Activated CD8-positive, alpha-beta memory T cell treated with anti-CD3 and anti-CD28 coated beads for 1 hour (primary cell): ENCODE data around the gene TGM6.

Experiments used
- DNase-seq, 2 donors: peaks; one replicate each; pipeline ENCODE4 v3.0.0-alpha.2; 2020; ENCODE audit warnings: low read depth in 1 of 2; ENCODE audit errors: extremely low read depth in 1 of 2

TGM6 gene

DNA sequence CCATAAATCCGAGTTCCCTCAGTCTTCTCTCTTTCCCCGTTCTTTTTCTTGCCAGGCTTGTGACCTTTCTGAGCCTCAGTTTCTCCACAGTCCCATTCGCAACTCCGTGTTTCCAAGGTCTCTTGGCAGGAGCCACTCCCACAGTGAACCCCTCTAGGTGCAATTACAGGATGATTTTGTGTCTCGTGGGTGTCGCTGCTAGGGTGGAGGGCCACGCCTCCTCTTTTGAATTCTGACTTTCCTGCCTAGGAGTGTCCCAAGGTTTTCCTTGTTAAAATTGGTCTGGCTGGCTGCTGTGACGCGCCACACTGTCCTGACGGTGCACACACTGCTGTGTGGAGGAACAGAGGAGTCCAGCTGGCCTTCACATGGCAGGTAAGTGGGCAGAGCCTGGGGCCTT, at the start of gene TGM6:
Gene TGM6 (plus strand): TSS at position 301 of the 400 bp plus-strand sequence. CDS start 68 bp downstream, at position 369.
- DNase-seq, result no peak

DNA sequence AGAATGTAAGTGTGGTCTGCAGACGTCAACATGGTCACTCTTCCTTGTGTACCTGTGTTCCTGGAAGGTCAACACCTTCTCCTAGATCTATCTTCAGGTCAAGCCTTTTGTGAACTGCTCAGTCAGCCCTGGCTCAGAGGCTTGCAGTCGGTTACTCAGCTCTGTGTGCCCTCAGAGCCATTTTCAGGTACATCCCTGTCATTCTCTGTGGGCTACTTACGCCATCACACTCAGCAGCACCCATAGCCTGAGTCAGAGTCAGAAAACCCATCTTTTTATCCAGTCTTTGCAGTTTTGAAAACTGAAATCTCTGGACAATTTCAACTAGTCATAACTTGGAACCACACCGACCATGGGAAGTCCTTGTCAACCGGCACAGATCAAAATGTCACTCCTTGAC, 49.6 kb upstream of the TGM6 start:
- DNase-seq, result no peak

DNA sequence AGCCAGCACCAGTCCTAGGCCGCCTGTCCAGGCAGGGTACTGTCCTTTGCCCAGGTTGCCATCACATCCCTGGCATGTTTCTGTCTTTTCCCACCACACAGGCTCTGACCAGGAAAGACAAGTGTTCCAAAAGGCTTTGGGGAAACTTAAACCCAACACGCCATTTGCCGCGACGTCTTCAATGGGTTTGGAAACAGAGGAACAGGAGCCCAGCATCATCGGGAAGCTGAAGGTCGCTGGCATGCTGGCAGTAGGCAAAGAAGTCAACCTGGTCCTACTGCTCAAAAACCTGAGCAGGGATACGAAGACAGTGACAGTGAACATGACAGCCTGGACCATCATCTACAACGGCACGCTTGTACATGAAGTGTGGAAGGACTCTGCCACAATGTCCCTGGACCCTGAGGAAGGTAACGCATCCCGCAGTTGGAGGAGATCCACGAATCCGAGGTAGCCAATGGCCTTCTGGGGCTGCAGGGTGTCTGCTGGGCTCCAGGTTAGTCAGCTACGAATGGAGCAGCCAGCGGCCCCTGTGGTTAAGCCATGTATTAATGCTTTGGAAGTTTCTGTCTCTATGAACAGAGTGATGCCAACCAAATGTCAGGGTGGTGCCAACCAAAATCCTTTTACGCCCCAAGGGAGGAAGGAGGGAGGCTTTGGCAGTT, 48.7 kb upstream of the TGM6 start:
- DNase-seq, result no peak

DNA sequence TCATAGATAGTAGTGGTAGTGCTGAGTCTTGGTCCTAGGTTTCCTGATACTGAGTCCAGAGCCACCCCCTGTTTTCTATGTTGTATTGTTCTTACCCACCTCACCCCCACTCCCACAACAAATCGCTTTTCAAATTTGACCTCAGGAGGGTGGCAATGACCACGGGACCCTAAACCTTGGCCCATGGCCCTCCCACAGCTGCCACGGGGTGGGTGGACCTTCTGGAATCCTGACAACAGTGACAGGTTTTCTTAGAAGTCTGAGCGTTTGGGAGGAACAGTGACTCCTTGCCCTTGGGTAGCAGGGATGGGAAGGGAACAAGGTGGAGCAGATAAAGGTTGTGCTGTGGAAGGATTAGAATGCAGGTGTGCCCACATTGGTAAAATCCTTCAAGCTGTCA, 48.0 kb upstream of the TGM6 start:
- DNase-seq, result no peak

DNA sequence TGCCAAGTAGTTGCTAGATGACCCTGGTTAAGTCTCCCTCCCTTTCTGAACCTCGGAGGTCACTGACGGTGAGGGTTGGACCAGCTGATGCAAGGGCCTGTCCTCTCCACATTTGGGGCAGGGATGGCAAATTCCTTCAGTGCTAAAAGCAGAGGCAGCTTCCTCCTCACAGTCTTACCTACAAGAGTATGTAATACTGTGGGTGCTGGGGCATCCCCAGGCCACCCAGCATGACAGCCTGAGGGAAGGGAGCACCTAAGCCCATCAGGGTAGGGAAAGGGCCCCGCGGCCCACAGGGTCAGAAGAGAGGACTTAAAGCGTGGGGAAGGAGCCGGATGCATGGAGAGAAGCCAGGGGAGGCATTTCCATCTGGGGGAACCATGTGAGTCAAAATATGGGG, 46.9 kb upstream of the TGM6 start:
- no peak for DNase-seq

DNA sequence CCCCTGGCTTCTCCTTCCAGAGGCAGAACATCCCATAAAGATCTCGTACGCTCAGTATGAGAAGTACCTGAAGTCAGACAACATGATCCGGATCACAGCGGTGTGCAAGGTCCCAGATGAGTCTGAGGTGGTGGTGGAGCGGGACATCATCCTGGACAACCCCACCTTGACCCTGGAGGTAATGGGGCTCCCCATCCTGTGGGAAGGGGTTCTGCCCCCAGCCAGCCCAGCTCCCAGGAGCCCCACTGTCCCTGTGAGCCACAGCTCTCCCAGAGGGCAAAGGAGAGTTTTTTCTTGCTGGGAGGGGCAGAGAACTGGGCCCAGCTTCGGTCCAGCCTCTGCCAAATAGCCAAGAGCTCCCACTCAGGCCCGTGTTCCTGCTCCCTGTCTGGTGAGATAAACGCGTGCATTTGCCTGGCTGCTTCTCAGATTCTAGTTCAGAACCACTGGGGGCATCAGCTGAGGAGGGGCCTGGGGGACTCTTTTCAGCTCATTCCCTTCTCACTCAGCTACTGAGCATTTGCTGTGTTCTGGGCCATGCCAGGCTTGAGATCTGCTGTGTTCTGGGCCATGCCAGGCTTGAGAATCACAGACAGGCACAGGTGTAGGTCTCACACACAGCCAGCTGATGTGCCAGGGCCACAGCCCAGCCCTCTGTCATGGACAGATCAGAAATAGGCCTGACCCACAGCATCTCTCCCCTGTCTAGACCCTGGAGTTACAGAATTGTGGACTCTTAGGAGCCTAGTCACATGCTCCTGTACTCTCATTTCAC, 45.4 kb upstream of the TGM6 start:
- no peak for DNase-seq

DNA sequence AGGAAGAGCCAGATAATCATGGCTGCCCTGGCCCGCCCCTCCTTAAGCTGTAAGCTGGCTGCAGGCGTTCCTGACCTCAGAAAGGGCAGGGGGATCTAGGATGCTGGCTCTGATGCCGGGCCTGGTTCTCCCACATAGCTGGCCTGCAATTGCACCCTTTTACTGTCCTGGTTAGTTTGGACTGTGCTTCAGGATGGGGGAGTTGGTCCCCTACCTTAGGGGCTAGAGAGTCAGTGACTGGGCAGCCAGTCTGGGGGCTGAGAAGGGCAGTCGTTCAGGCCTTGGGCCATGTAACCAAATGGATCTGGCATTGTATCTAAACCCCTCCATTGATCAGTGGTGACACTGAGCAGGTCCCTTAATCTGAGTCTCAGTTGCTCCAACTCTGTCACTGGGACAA, 44.2 kb upstream of the TGM6 start:
- no peak for DNase-seq

DNA sequence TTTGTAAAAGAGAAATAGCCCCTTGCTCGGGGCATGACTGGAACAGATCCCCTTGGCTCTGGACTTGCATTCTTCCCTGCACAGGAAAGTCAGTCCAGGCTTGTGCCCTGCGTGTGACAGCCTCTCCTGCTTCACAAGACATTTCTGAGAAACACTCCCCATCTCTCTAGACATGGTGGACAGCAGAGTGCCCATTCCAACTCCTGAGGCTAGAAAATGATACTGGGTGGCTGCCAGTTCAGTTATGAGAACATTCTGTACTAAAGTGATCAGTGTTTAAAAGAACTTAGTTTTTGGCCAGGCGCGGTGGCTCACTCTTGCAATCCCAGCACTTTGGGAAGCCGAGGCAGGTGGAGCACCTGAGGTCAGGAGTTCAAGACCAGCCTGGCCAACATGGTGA, 43.6 kb upstream of the TGM6 start:
- no peak for DNase-seq

DNA sequence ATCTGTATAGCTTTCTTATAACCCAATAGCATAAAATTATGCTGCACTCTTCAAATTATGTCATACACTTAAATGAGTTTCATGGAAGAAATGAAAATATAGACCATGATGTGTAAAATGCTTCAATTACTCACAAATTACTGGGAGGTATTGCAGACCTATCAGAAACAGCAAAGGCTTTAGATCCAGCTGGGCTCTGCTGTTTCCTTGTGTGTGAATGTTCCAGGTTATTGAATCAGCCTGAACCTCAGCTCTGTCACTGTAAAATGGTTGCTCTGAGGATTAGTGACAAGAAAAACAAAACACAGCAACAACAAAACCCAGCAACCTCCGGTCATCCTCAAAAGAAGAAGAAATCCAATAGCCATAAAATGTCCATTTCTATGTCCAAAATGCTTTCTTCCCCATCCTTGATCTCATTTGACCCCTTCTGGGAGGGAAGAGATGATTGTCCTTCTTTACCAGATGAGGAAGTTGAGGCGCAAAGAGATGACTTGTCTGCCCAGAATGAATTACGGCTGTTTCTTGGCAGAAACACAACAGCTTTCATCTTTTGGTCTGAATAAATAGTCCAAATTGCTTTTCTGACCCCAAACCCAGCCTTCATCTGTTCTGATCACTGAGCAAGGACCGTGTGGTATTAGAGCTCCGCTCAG, 42.2 kb upstream of the TGM6 start:
- no peak for DNase-seq

DNA sequence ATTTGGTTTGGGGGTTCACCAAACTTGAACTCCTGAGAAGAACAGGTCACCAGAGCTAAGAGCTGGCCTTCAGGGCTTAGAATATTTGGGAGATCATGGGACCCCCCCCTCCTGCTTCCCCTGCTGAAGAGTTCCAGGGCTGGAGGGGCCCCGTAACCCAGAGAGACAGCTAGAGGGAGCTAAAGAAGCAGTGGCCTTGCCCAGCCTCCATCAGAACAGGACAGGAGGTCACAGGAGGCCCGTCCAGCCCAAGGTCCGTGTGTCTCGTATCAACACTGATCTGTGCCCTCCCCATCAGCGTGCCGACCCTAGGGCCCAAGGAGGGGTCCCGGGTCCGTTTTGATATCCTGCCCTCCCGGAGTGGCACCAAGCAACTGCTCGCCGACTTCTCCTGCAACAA, 40.6 kb upstream of the TGM6 start:
- no peak for DNase-seq

DNA sequence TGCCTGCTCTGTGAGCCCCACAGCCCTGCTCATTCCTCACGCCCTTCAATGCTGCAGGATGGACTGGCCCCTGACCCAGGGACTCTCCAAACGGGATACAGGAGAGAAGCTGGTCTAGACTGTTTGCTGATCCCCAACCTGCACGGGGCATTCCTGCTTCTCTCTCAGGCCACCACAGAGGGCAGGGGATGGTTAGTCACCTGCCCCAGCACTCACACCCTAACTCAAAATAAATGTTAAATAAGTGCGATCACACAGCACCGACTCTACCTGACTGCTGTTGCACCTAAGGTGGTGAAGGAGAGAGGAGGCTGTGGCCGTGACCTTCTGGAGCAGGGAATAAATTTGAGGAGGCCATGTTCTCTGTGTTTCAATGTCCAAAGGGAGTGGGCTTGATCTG, 39.9 kb upstream of the TGM6 start:
- DNase-seq, result no peak

DNA sequence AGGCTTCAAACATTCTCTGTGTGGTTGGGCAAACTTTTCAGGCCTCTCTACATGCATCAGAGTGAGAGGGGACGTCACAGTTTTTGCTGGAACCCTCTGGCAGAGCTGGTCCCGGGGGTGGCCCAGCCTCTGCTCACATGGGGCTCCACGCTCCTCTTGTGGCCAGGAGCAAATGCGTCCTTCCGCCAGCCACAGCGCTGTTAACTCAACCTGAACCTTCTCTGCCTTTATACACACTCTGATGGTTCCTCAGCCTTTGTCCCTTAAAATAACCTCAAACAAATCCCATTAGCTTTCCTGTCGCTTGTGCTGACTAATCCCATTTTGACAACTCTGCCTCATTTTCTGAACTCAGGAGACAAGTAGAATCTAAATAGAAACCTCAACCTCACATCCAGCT, 39.4 kb upstream of the TGM6 start:
- no peak for DNase-seq

DNA sequence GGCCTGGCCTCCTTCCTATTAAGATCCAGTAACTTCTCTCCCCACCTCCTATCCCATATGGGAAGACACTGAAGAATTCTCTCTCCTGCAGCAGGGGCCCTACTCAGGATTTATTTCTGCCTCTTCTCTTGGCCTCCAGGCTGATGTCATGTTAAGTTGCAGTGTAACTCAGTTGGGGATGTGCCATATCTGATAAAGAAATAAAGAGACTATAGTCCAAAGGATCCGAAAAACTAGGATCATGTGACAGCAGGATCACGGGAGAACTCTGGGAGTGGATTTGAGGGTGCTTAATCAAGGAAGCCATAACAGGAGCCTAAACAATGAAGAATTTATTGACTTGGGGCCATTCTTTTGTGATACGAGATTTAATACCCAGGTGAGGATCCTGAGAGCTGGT, 38.5 kb upstream of the TGM6 start:
- no peak for DNase-seq

DNA sequence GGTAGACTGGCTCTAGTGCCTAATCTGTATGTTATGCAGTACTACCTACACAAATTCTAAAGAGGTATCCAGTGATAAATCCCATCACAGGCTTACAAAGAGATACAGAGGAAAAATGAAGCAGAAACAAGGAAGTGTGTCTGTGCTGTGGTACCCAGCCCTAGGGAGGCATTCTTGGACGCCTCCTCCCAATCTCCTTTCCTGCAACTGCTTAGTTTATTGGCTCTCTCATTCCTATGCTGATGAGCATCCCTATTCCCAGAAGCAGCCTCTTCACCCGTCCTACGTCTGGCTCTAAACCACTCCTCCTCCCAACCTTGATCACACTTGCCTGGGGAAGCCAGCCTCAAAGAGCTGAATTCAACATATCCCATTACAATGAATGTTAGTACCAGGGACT, 34.5 kb upstream of the TGM6 start:
- DNase-seq, result no peak

DNA sequence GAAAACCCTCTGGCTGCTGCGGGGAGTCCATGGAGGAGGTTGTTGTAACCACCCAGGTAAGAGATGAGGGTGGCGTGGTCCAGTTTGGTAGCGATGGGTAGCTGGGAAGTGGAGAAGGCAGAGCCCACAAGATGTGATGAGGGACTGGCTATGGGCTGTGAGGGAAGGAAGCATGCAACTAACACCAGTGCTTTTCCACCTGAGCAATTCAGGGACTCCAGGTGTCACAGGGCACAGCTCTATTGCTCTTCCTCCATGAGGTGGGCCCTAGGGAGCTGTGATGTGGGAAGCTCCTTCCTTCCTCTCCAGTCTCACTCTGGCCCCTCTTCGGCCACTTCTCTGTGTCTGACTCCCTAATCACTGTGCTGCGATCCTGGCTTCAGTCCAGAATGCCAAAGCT, 32.4 kb upstream of the TGM6 start:
- DNase-seq, result no peak

DNA sequence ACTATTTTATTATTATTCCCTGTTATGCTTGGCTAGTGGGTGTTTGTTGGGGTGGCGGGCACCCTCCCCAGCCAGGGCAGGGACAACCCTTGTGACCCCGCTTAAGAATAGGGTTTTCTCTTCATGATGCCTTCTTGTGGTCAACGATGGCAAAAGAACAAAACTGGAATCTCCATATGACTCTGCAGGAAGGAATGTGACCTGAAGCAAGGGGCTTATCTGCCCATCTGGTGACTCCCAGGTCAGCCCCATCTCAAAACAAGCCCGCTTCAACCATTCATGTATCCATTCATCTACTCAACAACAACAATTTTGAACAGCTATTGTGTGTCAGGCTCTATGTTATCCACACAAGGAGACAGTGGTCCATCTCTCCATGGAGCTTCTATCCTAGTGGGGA, 30.9 kb upstream of the TGM6 start:
- no peak for DNase-seq

DNA sequence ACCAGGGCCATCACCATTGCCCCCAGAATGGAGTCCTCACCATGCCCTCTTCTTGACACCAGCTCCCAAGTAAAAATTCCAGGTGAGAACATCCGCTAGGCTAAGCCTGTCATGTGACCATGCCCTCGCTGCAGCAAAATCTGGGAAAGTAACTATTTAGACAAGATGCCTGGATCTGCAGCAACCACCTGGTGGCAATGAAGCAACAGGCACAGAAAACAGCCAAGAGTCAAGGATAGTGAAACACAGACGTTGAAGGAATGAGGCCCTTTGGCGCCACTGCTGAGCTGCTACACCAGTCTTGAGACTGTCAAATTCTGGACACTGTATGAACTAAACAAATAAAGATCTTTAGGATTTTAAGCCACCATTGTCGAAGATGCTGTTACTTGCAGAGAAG, 30.1 kb upstream of the TGM6 start:
- no peak for DNase-seq

DNA sequence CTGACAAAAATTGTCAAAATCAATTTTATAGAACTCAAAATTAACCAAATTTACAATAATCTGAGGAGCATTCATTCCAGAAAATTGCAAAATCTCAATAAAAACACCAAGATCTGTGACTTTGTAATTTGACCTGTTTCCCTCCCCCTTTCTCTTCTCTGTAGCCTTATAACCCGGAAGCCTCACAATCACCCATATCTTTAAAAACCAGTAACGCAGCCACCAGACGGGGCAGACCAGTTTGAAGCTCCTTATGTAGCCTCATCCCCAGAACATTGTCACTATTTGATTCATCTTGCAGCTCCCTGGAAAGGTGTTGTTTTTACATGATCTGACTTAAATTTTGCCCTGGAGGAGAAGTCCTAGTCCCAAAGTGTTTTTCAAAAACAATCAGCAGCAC, 27.5 kb upstream of the TGM6 start:
- no peak for DNase-seq

DNA sequence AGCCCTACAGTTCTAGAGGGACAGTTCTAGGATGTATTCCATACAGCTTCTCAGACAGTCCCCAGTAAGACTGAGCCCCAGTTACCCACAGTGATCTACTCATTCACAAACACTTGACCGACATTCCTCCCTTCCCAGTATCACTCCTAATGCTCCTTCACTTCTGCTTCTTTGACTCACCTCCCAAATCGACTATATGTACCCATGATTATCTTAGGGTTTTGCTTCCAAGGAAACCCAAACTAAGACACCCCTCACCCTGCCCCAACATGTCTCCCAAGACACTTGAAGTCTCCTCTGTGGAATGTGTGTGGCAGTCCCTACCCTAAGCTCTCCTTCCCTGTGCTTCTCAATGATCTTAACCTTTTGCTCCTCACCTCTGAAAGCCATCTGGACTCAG, 23.6 kb upstream of the TGM6 start:
- no peak for DNase-seq

DNA sequence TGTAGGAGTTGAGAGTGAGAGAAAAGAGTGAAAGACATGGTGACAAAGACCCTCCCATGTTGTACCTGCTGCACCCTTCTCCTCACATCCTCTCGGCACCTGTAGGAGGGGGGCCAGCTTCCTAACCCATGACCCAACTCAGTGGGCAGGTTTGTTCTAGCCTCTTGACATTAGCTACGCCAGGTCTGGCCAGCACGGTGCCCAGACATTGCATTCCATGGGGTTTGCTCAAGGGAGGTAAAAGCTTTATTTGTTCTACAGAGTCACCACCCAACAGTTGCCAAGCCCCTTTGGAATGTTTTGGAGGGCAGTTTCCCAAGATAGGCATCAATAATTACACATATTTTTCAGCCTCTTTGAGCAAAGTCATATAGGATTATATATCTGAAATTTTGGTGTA, 22.7 kb upstream of the TGM6 start:
- no peak for DNase-seq

DNA sequence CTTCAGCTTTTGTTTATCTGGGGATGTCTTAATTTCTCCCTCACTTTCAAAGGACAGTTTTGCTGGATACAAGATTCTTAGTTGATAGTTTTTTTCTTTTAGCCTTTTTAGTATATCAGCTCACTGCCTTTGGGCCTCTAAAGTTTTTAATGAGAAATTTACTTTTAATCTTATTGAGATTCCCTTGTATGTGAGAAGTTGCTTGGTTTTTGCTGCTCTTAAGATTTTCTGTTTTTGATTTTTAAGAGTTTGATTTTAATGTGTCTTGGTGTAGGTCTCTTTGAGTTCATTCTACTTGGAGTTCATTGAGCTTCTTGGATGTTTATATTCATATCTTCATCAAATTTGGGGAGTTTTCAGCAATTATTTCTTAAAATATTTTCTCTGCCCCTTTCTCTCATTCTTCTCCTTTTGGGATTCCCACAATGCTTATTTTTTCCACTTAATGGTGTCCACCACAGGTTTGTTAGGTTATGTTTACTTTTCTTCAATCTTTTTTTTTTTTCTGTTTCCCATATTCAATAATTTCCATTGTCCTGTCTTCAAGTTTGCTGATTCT, 19.6 kb upstream of the TGM6 start:
- DNase-seq, result no peak

DNA sequence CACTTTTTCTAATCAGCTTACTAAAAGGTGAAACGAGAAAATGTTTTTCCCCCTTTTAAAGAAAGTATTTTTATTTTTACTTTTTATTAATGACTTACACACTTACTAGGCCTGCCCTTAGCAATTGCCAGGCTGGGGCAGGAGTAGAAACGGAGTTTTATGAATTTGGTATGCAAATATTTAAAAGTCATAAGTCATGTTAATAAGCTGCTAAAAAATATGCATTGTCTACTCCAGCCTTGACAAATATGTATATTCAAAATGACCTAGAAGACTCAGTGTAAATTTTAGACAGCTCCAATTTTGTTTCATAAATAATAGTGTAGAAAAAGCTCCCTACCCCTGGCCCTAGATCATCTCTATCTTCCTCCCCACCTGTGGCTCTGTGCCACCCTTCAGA, 17.5 kb upstream of the TGM6 start:
- DNase-seq, result no peak
